ENCODE results near the gene EHBP1. TPM values are rescaled to one million over a fixed set of nuclear protein-coding genes. Genes with fewer than 3 reads are reported as not detected.

EHBP1 gene
- polyA plus RNA-seq, 1 of the 3 experiments (the other 2 are of a cell fraction), result 62.7 TPM

DNA sequence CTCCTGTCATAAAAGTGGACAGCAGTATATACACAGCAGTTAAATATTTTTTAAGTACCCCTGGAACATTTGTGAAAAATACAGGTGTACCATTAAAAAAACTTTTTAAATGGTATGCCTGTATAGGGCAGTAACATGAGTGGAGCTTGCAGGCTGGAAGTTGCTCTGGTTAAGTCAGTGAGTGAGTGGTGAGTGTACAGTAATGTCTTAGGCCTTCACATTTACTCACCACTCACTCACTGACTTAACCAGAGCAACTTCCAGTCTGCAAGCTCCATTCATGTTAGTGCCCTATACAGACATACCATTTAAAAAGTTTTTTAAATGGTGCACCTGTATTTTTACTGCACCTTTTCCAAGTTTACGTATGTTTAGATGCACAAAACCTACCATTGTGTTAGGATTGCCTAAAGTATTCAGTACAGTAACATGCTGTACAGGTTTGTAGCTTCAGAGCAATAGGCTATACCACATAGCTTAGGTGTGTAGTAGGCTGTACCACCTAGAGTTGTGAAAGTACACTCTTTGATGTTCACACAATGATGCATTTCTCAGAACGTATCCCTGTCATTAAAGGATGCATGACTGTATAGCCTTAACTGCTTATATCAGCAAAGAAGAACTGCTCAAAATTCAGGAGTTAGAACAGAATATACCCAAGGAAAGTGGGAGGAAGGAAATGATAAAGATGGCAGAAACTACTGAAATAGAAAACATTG is 112.6 kb downstream of the EHBP1 start:
- H3K9me3 ChIP-seq, result no peaks in the 10 kb centered on the region
- no peaks in the 10 kb centered on the region for H3K27me3 ChIP-seq (ENCODE audit: insufficient read depth)
- no peaks in the 10 kb centered on the region for H4K20me1 ChIP-seq (ENCODE audit: insufficient read depth)
- no peaks in the 10 kb centered on the region for H3F3A ChIP-seq (replicated peaks; ENCODE audit: insufficient read depth)
- H3K4me2 ChIP-seq, result no peak overlapping the region
- no peaks in the 10 kb centered on the region for H3K9me2 ChIP-seq
- no peak for DNase-seq
- H3K79me2 ChIP-seq (ENCODE audit: insufficient read depth), result peaks cover 66% of the 10 kb centered on the region
- TF ChIP-seq RAD21 (IDR thresholded peaks at IDR 0.05; ENCODE audit: low read length) (no peak), EZH2phosphoT487 (IDR thresholded peaks at IDR 0.05; ENCODE audit: borderline replicate concordance, low read depth) (no peak), FOXM1 (IDR thresholded peaks at IDR 0.05; ENCODE audit: low read depth) (no peak), TAF1 (IDR thresholded peaks at IDR 0.05; ENCODE audit: borderline replicate concordance, low read depth, low read length) (no peak), YY1 (IDR thresholded peaks at IDR 0.05; ENCODE audit: low read depth) (no peak), RXRA (IDR thresholded peaks at IDR 0.05; ENCODE audit: borderline replicate concordance, low read depth) (no peak), GABPA (IDR thresholded peaks at IDR 0.05; ENCODE audit: low read depth) (no peak), NFIC (IDR thresholded peaks at IDR 0.05; ENCODE audit: borderline replicate concordance) (no peak), POLR2AphosphoS5 (IDR thresholded peaks at IDR 0.05; ENCODE audit: low read depth, low read length) (no peak), ELF1 (IDR thresholded peaks at IDR 0.05) (no peak), TCF12 (IDR thresholded peaks at IDR 0.05) (no peak), EP300 (IDR thresholded peaks at IDR 0.05; ENCODE audit: borderline replicate concordance in 1 of 2, low read depth in 1 of 2, low read length in 1 of 2) (no peak)
- TF ChIP-seq, protein P1, sequence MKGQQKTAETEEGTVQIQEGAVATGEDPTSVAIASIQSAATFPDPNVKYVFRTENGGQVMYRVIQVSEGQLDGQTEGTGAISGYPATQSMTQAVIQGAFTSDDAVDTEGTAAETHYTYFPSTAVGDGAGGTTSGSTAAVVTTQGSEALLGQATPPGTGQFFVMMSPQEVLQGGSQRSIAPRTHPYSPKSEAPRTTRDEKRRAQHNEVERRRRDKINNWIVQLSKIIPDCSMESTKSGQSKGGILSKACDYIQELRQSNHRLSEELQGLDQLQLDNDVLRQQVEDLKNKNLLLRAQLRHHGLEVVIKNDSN (IDR thresholded peaks at IDR 0.05; ENCODE audit: borderline replicate concordance, low read depth), result no peak
- no peak overlapping the region for H2AFZ ChIP-seq (ENCODE audit: low read depth)
- no peak overlapping the region for H3K4me3 ChIP-seq (ENCODE audit: low read depth in 2 of 2, low read length in 1 of 2)
- H3K9ac ChIP-seq, result no peak overlapping the region
- WGBS (ENCODE audit: low lambda C conversion rate), result 91% methylated on average over 2 of the region's 2 CpGs
- peaks cover 0 to 2% of the 10 kb centered on the region in 2 experiments for H3K36me3 ChIP-seq (replicated peaks in 1 of 2; ENCODE audit: control insufficient read depth in 1 of 2, insufficient read depth in 2 of 2, low read length in 1 of 2)
- no peak overlapping the region for H3K27ac ChIP-seq (ENCODE audit: low read depth in 2 of 2, low read length in 1 of 2)
- POLR2A ChIA-PET, result no interaction called here
- no peaks in the 10 kb centered on the region; a peak in 2 of 4 replicates for H3K4me1 ChIP-seq (ENCODE audit: control insufficient read depth in 1 of 2, insufficient read depth in 2 of 2, low read depth in 1 of 2, low read length in 1 of 2)
- CTCF ChIA-PET, result no interaction called here

DNA sequence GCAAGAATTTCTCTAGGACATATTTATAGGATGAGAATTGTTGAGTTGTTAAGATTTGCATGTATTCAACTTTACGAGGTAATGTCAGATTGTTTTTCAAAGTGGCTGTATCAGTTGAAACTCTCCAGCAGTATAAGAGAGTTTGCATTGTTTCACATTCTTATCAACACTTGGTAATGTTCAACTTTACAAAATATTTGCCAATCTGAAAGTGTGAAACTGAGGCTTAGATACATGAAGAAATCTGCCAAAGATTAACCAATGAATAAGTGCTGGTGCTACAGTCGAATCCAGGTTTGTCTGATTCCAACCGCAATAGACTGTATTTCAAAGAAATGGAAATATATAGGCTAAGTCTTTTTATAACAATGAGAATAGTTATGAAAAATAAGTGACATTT is 117.0 kb downstream of the EHBP1 start:
- peaks cover 50% of the 10 kb centered on the region for H3K79me2 ChIP-seq (ENCODE audit: insufficient read depth)

More for the DNA sequence above, 117.0 kb downstream of the EHBP1 start:
- H2AFZ ChIP-seq (ENCODE audit: low read depth), result no peak overlapping the region
- no peaks in the 10 kb centered on the region for H3K27me3 ChIP-seq (ENCODE audit: insufficient read depth)
- H3K36me3 ChIP-seq (replicated peaks in 1 of 2; ENCODE audit: control insufficient read depth in 1 of 2, insufficient read depth in 2 of 2, low read length in 1 of 2), result peaks cover 14% of the 10 kb centered on the region in 2 experiments
- H4K20me1 ChIP-seq (ENCODE audit: insufficient read depth), result no peaks in the 10 kb centered on the region
- no peaks in the 10 kb centered on the region for H3F3A ChIP-seq (replicated peaks; ENCODE audit: insufficient read depth)
- DNase-seq, result no peak
- CTCF ChIA-PET, result no interaction called here
- H3K4me2 ChIP-seq, result no peak overlapping the region
- no peaks in the 10 kb centered on the region for H3K9me3 ChIP-seq
- no peak overlapping the region for H3K9ac ChIP-seq
- no peak overlapping the region for H3K4me3 ChIP-seq (ENCODE audit: low read depth in 2 of 2, low read length in 1 of 2)
- H3K4me1 ChIP-seq (ENCODE audit: control insufficient read depth in 1 of 2, insufficient read depth in 2 of 2, low read depth in 1 of 2, low read length in 1 of 2), result no peaks in the 10 kb centered on the region; a peak in 2 of 4 replicates
- 93% methylated on average over 3 of the region's 3 CpGs for WGBS (ENCODE audit: low lambda C conversion rate)
- POLR2A ChIA-PET, result no interaction called here
- H3K9me2 ChIP-seq, result no peaks in the 10 kb centered on the region
- TF ChIP-seq, protein P2, sequence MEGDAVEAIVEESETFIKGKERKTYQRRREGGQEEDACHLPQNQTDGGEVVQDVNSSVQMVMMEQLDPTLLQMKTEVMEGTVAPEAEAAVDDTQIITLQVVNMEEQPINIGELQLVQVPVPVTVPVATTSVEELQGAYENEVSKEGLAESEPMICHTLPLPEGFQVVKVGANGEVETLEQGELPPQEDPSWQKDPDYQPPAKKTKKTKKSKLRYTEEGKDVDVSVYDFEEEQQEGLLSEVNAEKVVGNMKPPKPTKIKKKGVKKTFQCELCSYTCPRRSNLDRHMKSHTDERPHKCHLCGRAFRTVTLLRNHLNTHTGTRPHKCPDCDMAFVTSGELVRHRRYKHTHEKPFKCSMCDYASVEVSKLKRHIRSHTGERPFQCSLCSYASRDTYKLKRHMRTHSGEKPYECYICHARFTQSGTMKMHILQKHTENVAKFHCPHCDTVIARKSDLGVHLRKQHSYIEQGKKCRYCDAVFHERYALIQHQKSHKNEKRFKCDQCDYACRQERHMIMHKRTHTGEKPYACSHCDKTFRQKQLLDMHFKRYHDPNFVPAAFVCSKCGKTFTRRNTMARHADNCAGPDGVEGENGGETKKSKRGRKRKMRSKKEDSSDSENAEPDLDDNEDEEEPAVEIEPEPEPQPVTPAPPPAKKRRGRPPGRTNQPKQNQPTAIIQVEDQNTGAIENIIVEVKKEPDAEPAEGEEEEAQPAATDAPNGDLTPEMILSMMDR (IDR thresholded peaks at IDR 0.05), result no peak
- TF ChIP-seq EP300 (IDR thresholded peaks at IDR 0.05; ENCODE audit: borderline replicate concordance in 1 of 2, low read depth in 1 of 2, low read length in 1 of 2) (no peak), GATA2 (CRISPR knock-in tag; IDR thresholded peaks at IDR 0.05) (no peak), CHD2 (IDR thresholded peaks at IDR 0.05; ENCODE audit: low read length, partially characterized antibody) (no peak), SIN3A (IDR thresholded peaks at IDR 0.05; ENCODE audit: borderline replicate concordance, low read depth, low read length) (no peak), TCF12 (IDR thresholded peaks at IDR 0.05) (no peak), FOSL2 (IDR thresholded peaks at IDR 0.05; ENCODE audit: borderline replicate concordance, low read depth) (no peak), NFIC (IDR thresholded peaks at IDR 0.05; ENCODE audit: borderline replicate concordance) (no peak)
- TF ChIP-seq, protein P3, sequence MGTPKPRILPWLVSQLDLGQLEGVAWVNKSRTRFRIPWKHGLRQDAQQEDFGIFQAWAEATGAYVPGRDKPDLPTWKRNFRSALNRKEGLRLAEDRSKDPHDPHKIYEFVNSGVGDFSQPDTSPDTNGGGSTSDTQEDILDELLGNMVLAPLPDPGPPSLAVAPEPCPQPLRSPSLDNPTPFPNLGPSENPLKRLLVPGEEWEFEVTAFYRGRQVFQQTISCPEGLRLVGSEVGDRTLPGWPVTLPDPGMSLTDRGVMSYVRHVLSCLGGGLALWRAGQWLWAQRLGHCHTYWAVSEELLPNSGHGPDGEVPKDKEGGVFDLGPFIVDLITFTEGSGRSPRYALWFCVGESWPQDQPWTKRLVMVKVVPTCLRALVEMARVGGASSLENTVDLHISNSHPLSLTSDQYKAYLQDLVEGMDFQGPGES (IDR thresholded peaks at IDR 0.05; ENCODE audit: low read depth, low read length), result no peak
- no peak overlapping the region for H3K27ac ChIP-seq (ENCODE audit: low read depth in 2 of 2, low read length in 1 of 2)
